HepG2 (cell line): ENCODE measurements around the gene USP15. TPM values are rescaled to one million over a fixed set of nuclear protein-coding genes. Genes with fewer than 3 reads are reported as not detected.

Experiments
- ATF7-NPFF ChIP-seq: sonication (generic); formaldehyde crosslinking; IDR thresholded peaks from 2 replicates; pipeline ENCODE4 v1.8.1; 2023; ENCODE audit warnings: mild to moderate bottlenecking, low read depth, missing genetic modification reagents, moderate library complexity
- CREM ChIP-seq, 2 experiments: sonication (generic) in 1 of 2; formaldehyde crosslinking in 1 of 2; IDR thresholded peaks; 2 replicates each; pipeline versions ENCODE4 v1.4.0 to v1.6.1; 2016 to 2020; ENCODE audit warnings: antibody characterized with exemption in 1 of 2, mild to moderate bottlenecking in 1 of 2, missing genetic modification reagents in 1 of 2
- ETV6 ChIP-seq: sonication (generic); formaldehyde crosslinking; conservative IDR thresholded peaks from 2 replicates; pipeline ENCODE4 v1.4.0; 2020; ENCODE audit warnings: missing genetic modification reagents
- MYC ChIP-seq: sonication (generic); formaldehyde crosslinking; IDR thresholded peaks from 2 replicates; pipeline ENCODE4 v1.9.0; 2021; ENCODE audit warnings: missing genetic modification reagents, borderline replicate concordance
- RCOR2 ChIP-seq: IDR thresholded peaks from 2 replicates; pipeline ENCODE4 v1.6.1; 2016; ENCODE audit warnings: missing biosample characterization, missing genetic modification reagents
- SETDB1 ChIP-seq: sonication (generic); formaldehyde crosslinking; IDR thresholded peaks from 2 replicates; pipeline ENCODE4 v1.5.1; 2020; ENCODE audit warnings: missing genetic modification reagents, mild to moderate bottlenecking, borderline replicate concordance
- SUZ12 ChIP-seq: fragments of 150-350 bp; IDR thresholded peaks from 2 replicates; pipeline ENCODE4 v1.6.1; 2014; ENCODE audit warnings: low read depth, low read length
- ZBTB7B ChIP-seq: sonication (generic); formaldehyde crosslinking; IDR thresholded peaks from 2 replicates; pipeline ENCODE4 v1.4.0; 2020; ENCODE audit warnings: missing genetic modification reagents
- ZFAT ChIP-seq: sonication (generic); formaldehyde crosslinking; conservative IDR thresholded peaks from 2 replicates; pipeline ENCODE4 v1.8.1; 2023; ENCODE audit warnings: missing genetic modification reagents, inconsistent platforms
- ZFP36 ChIP-seq: fragments of 150-350 bp; IDR thresholded peaks from 2 replicates; pipeline ENCODE4 v1.6.1; 2018; ENCODE audit warnings: borderline replicate concordance, low read length, low read depth; ENCODE audit not compliant: partially characterized antibody
- ZNF136 ChIP-seq: sonication (generic); formaldehyde crosslinking; IDR thresholded peaks from 2 replicates; pipeline ENCODE4 v1.8.1; 2022; ENCODE audit warnings: low read depth, mild to moderate bottlenecking, moderate library complexity, missing genetic modification reagents
- polyA plus RNA-seq, 8 experiments: library from polyadenylated mRNA; depleted of rRNA in 3 of 8; stranded (reverse) in 7 of 8; unstranded in 1 of 8; fragments of >200 nt; fragmentation: Illumina TruSeq in 4 of 8; extraction: Trizol in 4 of 8; gene quantifications; 2 replicates each; pipeline versions ENCODE4 v1.2.1 to v1.2.3, GENCODE V29; 2011 to 2016; ENCODE audit warnings: low read depth in 4 of 8, missing spikeins in 1 of 8, mixed read lengths in 1 of 8; ENCODE audit not compliant: insufficient read depth in 1 of 8
- total RNA-seq, 5 experiments: library from RNA; depleted of rRNA; stranded (reverse); fragments of >200 nt; fragmentation: Illumina TruSeq; extraction: Trizol; gene quantifications; 2 replicates each; pipeline ENCODE4 v1.2.3, GENCODE V29; 2016; ENCODE audit warnings: low read depth in 1 of 5
- TF ChIP-seq, protein P1 (sequence below): sonication (generic); formaldehyde crosslinking; IDR thresholded peaks from 2 replicates; pipeline ENCODE4 v1.5.0; 2020; ENCODE audit warnings: missing genetic modification reagents
- TF ChIP-seq, protein P2 (sequence below): IDR thresholded peaks from 2 replicates; pipeline ENCODE4 v1.6.1; 2016
- TF ChIP-seq, protein P3 (sequence below): sonication (generic); formaldehyde crosslinking; IDR thresholded peaks from 2 replicates; pipeline ENCODE4 v1.4.0; 2020; ENCODE audit warnings: missing genetic modification reagents
- TF ChIP-seq, protein P4 (sequence below): sonication (generic); formaldehyde crosslinking; IDR thresholded peaks from 2 replicates; pipeline ENCODE4 v1.4.0; 2020; ENCODE audit warnings: missing genetic modification reagents
- TF ChIP-seq, protein P5 (sequence below): IDR thresholded peaks from 2 replicates; pipeline ENCODE4 v1.6.1; 2012; ENCODE audit warnings: low read length, improper control_type of control experiment
- TF ChIP-seq, protein P6 (sequence below): sonication (generic); formaldehyde crosslinking; IDR thresholded peaks from 2 replicates; pipeline ENCODE4 v1.8.1; 2023; ENCODE audit warnings: mild to moderate bottlenecking, missing genetic modification reagents

Gene USP15
- total and polyA plus RNA-seq, 2 of the 13 experiments (the other 11 are each of a cell fraction or from before 2014, with no cell fraction given): 17.3 to 51.7 TPM

DNA sequence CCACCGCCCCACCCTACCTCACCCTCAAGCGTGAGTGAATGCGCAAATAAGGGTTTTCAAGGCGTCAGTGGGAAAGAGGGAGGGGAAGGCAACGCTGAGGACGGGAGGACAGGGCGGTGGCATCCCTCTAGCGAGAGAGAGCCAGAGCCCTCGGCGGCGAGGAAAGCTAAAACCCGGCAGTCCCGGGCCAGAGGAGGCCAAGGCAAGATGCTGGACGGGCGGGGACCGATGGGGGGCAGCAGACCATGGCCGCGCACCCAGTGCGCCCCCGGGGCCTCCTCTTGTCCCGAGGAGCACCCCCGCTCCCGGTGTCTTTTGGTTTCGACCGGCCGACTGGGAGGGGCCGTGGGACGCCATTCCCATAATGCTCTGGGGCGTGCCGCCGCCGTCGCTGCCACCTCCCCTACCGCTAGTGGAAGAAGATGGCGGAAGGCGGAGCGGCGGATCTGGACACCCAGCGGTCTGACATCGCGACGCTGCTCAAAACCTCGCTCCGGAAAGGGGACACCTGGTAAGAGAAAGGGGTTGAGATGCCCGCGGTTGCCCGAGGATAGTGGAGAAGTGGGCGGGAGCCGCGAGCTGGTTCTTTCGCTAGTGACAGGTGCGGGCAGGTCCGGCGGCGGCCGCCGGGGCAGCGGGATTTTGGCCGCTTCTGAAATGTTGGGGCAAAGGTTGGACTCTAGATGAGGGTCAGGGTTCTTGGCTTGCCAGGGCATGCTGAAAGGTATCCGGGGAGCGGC is at the start of gene USP15 (continued):
- TF ChIP-seq, protein P1, sequence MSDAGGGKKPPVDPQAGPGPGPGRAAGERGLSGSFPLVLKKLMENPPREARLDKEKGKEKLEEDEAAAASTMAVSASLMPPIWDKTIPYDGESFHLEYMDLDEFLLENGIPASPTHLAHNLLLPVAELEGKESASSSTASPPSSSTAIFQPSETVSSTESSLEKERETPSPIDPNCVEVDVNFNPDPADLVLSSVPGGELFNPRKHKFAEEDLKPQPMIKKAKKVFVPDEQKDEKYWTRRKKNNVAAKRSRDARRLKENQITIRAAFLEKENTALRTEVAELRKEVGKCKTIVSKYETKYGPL (CRISPR knock-in tag): no peak
- TF ChIP-seq, protein P2, sequence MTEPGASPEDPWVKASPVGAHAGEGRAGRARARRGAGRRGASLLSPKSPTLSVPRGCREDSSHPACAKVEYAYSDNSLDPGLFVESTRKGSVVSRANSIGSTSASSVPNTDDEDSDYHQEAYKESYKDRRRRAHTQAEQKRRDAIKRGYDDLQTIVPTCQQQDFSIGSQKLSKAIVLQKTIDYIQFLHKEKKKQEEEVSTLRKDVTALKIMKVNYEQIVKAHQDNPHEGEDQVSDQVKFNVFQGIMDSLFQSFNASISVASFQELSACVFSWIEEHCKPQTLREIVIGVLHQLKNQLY (CRISPR knock-in tag): no peak
- TF ChIP-seq, protein P3, sequence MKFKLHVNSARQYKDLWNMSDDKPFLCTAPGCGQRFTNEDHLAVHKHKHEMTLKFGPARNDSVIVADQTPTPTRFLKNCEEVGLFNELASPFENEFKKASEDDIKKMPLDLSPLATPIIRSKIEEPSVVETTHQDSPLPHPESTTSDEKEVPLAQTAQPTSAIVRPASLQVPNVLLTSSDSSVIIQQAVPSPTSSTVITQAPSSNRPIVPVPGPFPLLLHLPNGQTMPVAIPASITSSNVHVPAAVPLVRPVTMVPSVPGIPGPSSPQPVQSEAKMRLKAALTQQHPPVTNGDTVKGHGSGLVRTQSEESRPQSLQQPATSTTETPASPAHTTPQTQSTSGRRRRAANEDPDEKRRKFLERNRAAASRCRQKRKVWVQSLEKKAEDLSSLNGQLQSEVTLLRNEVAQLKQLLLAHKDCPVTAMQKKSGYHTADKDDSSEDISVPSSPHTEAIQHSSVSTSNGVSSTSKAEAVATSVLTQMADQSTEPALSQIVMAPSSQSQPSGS: peak; percentile 45; the same call in 1 of the 2 replicates
- TF ChIP-seq ATF7-NPFF (CRISPR knock-in tag) (peak; percentile 69; the same call in 1 of the 2 replicates), ZFP36 (no peak), ZNF136 (peak; percentile 29; the same call in 1 of the 2 replicates), ZBTB7B (CRISPR knock-in tag) (peak; percentile 91), CREM (IDR thresholded peaks at IDR 0.05) (peak; percentile 53; the same call in 1 of the 2 replicates), CREM (CRISPR knock-in tag; IDR thresholded peaks at IDR 0.05) (no peak), MYC (CRISPR knock-in tag) (peak; percentile 44; the same call in 1 of the 2 replicates), SETDB1 (no peak), SUZ12 (peak; percentile 49; the same call in 1 of the 2 replicates), ETV6 (CRISPR knock-in tag) (0 out of 2 replicates have a peak, but pooled peaks have one; percentile 45), RCOR2 (peak; percentile 28; the same call in 1 of the 2 replicates), ZFAT (CRISPR knock-in tag) (no peak)
- TF ChIP-seq, protein P4, sequence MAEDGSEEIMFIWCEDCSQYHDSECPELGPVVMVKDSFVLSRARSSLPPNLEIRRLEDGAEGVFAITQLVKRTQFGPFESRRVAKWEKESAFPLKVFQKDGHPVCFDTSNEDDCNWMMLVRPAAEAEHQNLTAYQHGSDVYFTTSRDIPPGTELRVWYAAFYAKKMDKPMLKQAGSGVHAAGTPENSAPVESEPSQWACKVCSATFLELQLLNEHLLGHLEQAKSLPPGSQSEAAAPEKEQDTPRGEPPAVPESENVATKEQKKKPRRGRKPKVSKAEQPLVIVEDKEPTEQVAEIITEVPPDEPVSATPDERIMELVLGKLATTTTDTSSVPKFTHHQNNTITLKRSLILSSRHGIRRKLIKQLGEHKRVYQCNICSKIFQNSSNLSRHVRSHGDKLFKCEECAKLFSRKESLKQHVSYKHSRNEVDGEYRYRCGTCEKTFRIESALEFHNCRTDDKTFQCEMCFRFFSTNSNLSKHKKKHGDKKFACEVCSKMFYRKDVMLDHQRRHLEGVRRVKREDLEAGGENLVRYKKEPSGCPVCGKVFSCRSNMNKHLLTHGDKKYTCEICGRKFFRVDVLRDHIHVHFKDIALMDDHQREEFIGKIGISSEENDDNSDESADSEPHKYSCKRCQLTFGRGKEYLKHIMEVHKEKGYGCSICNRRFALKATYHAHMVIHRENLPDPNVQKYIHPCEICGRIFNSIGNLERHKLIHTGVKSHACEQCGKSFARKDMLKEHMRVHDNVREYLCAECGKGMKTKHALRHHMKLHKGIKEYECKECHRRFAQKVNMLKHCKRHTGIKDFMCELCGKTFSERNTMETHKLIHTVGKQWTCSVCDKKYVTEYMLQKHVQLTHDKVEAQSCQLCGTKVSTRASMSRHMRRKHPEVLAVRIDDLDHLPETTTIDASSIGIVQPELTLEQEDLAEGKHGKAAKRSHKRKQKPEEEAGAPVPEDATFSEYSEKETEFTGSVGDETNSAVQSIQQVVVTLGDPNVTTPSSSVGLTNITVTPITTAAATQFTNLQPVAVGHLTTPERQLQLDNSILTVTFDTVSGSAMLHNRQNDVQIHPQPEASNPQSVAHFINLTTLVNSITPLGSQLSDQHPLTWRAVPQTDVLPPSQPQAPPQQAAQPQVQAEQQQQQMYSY (CRISPR knock-in tag): peak; percentile 91
- TF ChIP-seq, protein P5, sequence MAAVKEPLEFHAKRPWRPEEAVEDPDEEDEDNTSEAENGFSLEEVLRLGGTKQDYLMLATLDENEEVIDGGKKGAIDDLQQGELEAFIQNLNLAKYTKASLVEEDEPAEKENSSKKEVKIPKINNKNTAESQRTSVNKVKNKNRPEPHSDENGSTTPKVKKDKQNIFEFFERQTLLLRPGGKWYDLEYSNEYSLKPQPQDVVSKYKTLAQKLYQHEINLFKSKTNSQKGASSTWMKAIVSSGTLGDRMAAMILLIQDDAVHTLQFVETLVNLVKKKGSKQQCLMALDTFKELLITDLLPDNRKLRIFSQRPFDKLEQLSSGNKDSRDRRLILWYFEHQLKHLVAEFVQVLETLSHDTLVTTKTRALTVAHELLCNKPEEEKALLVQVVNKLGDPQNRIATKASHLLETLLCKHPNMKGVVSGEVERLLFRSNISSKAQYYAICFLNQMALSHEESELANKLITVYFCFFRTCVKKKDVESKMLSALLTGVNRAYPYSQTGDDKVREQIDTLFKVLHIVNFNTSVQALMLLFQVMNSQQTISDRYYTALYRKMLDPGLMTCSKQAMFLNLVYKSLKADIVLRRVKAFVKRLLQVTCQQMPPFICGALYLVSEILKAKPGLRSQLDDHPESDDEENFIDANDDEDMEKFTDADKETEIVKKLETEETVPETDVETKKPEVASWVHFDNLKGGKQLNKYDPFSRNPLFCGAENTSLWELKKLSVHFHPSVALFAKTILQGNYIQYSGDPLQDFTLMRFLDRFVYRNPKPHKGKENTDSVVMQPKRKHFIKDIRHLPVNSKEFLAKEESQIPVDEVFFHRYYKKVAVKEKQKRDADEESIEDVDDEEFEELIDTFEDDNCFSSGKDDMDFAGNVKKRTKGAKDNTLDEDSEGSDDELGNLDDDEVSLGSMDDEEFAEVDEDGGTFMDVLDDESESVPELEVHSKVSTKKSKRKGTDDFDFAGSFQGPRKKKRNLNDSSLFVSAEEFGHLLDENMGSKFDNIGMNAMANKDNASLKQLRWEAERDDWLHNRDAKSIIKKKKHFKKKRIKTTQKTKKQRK: no peak
- TF ChIP-seq, protein P6, sequence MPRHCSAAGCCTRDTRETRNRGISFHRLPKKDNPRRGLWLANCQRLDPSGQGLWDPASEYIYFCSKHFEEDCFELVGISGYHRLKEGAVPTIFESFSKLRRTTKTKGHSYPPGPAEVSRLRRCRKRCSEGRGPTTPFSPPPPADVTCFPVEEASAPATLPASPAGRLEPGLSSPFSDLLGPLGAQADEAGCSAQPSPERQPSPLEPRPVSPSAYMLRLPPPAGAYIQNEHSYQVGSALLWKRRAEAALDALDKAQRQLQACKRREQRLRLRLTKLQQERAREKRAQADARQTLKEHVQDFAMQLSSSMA (CRISPR knock-in tag): peak; percentile 86
